GM18507 (cell line): ENCODE data around the gene TARBP1.

ENCODE experiments used
- DNase-seq: peaks from one replicate; pipeline ENCODE4 v3.0.0; 2011; ENCODE audit warnings: low read depth; ENCODE audit not compliant: insufficient read length; ENCODE audit errors: extremely low spot score
- FAIRE-seq: peaks from 2 replicates; lab custom pipeline; 2011; peaks lifted over from hg19 to GRCh38; lab: Jason Lieb, UNC

TARBP1 gene

DNA sequence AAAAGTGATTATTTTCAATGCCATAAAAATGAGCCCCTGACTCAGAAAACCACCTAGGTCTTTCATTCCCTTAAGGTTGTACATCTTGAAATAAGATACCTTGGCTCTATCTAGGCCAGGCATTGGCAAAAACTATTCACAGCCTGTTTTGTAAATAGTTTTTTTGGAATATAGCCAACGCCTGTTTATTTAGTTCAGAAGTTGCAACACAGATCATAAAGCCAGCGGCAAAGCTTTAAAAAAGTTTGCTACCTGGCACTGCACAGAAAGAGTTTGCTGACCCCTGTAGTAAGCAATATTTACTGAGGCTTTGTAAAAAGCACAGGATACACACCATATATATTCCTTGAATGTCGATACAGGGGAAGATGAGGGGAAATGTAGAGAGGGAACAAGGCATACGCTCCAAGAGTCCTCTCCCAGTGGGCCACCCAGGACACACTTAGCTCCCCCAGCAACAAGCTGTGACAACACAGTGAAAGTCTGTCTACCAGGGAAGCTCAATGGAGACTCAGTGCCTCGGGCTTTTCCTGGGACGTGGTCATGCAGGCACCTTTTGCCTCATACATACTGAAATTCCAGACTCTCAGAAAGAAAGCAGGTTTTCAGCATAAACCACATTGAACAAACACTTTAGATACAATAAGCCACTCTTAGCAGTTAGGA, 20.5 kb downstream of the TARBP1 start:
- DNase-seq (no peak), FAIRE-seq (no peak)

DNA sequence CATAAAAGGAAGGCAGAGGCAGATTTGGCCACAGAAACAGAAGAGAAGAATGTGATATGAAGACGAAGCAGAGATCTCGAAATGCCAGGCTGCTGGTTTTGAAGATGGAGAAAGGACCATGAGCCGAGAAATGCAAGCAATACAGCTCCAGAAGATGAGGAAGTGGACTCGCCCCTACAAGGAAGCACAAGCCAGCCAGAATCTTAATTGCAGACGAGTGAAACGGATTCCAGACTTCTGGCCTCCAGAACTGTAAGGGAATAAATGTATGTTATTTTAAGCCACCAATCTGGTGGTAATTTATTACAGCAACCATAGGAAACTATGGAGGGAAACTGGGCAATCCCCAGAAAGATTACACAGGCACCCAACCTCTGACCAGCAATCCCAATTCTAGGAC, 24.1 kb downstream of the TARBP1 start:
- FAIRE-seq (no peak), DNase-seq (no peak)

DNA sequence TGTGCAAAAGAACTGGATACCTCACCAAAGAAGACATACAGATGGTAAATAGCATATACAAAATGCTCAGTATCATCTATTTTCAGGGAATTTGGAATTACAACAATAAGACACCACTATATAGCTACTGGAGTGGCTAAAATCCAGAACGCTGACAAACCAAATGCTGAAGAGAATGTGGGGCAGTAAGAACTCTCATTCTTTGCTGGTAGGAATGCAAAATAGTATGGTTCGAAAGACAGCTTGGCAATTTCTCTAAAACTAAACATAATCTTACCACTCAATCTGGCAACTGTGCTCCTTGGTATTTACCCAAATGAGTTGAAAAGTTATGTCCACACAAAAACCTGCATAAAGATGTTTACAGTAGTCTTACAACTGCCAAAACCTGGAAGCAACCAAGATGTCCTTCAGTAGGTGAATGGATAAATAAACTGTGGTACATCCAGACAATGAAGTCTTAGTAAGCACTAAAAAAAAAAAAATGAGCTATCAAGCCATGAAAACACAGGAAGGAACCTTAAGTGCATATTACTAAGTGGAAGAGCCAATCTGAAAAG, 26.5 kb downstream of the TARBP1 start:
- DNase-seq (no peak), FAIRE-seq (no peak)

DNA sequence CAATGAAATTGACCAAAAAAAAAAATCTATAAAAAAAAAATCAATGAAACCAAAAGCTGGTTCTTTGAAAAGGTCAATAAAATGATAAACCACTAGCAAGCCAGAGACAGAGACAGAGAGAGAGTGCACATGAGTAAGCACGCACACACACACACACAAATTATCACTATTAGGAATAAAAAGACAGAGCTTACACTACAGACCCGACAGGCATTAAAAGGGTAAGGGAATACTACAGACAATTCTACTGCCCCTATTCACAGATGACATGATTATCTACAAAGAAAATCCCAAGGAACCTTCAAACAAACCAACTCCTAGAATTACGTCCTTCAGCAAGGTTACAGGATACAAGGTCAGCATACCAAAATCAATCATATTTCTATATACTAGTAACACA, 38.6 kb downstream of the TARBP1 start:
- DNase-seq, result no peak

DNA sequence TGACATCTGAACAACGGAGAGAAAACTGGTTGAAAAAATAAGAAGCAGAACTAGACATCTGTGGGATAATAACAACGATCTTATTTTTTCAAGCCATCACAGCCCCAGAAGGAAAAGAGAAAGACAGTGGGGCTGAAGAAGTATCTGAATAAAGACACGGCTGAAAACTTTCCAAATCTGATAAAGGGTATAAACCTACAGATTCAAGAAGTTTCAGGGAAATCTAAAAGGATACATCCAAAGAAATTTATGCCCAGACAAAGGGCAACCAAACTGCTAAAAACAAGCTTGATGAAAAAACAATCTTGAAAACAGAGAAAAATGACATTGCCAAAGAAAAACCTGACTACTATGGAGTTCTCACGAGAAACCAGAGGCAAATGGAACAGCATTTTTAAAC, 40.4 kb downstream of the TARBP1 start:
- FAIRE-seq (no peak), DNase-seq (no peak)

More for the DNA sequence above, 38.6 kb downstream of the TARBP1 start:
- no peak for FAIRE-seq

DNA sequence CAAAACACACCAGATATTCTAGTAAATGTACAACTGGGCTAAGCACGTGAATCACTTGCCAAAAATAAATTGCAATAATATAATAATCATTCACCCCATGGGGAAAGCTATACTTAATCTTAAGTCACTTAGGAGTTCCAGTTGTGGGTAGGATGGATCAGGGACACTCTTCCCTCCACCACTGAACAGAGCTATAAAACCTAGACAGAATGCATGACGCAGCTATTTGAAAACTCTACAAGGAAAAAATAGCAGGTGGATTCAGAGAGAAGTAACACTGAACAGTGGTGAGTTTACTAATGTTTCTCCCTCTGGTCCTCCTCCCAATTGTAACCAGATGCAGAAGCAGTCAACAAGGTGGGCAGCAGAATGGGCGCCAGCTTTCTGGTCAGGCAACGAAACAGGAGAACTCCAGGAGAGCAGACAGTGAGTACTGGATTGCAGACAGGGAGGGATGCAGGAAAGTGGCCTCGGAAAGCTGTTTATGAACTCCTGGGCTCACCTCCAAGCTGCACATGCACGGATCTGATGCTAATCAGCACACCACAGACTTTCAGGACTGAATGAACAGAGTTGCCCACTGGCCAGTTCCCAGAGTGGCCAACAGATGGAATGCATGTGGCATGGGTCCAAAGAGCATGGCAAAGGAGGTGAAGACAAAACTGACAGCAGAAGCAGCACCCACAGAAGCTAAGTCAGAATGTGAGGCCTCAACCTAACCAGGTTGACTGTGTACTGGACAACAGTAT, 41.4 kb downstream of the TARBP1 start:
- FAIRE-seq, result no peak
- DNase-seq, result no peak

DNA sequence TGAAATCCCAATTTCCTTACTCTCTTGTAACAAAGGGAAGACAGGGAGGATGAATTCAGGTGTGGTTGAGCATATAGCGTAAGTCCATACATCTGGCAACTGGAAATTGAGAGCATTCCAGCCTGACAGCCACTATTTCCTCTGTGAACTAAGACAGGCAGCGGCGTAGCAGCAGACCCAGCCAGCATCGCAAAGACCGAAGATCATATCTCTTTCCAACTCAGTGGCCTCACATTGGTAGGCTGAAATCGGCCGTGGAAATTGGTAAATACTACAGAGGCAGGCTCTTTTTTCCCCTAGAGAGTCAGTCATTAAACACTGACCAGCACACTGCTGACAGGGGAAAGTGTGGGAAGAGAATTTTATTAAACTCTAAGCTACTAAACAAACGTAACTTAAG, 43.4 kb downstream of the TARBP1 start:
- FAIRE-seq, result no peak
- no peak for DNase-seq

DNA sequence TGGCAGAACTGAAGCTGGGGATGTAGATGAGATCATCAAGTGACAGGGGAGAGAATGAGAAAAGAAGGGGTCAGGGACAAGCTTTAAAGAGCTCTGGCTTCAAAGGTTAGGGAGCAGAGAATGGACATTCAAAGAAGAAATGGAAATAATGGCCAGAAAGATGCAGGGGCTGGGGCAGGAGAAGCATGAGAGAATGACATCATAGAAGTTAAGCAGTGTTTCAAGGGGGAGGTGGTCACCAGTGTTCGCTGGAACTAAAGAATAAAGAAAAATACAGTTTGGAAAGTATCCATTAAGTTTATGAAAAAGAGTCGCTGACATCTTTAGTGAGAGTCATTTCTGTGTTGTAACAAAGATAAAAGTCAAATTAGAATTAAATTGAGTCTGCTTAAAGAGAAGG, 44.3 kb downstream of the TARBP1 start:
- FAIRE-seq (no peak), DNase-seq (no peak)

DNA sequence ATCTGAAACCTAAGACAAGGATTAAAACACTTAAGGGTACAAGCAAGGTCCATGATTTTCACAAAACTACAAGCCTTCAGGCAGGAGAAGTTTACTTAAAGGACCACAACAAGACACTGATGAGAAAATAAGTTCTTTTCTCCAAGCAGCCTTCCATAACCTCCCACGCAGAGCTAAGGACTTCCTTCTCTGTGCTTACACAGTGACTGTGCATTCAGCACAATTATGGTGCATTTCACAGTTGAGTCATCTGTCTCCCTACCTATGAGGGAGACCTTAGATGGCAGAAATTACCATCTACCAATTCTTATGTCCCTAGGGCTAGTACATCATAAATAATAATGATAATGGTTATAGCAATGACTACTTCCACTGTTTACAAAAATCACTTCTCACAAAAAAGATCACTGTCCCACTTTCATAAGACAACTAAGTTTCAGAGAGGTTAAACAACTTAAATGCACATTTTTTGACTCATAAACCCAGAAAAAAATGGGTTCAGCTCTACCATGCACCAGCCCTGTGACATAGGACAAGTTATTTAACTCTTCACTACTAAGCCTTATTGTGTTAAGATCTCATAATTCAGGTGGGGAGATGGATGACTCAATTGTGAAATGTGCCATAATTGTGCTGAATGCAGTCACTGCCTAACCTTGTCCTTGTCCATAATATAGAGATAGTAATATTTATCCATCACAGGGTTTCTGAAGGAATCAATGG, 45.3 kb downstream of the TARBP1 start:
- DNase-seq (peak; percentile 3), FAIRE-seq (peak; percentile 51)

DNA sequence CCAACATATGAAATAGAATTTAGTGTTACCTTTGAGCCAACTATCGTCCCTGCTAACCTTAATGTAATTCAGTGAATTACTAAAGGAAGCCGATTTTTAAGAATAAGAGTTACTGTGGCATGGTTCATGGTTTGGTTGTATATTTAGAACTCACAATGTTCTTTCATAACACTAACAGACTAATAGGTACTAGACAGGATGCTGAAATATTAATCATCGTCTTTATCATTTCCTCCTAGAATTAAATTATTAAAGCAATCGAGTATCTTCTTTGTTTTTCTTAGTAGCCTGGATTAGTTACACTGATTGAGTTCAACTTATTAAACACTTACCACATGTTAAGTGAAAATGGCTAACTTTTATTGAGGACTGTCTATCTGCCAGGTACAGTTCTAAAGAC, 47.7 kb downstream of the TARBP1 start:
- FAIRE-seq (no peak), DNase-seq (no peak)

DNA sequence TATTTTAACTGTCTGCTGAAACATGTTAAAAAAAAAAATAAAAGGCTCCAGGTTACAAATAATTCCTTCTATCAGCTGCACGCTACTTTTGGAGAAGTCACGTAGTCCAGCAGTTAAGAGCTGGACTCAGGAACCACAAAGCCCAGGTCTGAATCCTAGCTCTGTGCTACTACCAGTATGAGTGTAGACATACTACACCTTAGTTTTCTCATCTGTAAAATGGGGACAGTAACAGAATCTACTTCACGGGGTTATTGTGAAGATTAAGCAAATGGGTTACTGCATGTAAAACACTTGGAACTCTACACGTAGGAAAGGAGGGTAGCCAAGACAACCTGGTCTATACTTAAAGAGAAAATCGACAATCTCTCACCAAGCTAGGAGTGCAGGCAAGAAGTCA, 48.3 kb downstream of the TARBP1 start:
- FAIRE-seq (no peak), DNase-seq (no peak)

DNA sequence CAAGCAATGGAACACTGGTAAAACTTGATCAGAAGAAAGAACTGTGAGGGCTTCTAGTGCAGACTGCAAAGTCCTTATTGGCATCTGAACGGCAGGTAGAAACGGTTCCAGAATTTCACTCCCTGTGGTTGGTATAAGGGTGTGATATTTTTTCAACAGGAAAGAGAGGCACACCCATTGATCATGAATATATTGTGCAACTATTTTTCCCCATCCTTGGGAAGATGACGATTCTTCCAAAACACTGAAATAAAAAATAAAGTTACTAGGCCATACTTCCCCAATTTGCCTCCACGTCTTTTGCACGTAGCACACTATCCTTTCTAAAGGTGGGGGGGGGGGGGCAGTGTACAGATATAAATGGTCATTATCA, 49.6 kb downstream of the TARBP1 start:
- DNase-seq, result no peak
- no peak for FAIRE-seq

DNA sequence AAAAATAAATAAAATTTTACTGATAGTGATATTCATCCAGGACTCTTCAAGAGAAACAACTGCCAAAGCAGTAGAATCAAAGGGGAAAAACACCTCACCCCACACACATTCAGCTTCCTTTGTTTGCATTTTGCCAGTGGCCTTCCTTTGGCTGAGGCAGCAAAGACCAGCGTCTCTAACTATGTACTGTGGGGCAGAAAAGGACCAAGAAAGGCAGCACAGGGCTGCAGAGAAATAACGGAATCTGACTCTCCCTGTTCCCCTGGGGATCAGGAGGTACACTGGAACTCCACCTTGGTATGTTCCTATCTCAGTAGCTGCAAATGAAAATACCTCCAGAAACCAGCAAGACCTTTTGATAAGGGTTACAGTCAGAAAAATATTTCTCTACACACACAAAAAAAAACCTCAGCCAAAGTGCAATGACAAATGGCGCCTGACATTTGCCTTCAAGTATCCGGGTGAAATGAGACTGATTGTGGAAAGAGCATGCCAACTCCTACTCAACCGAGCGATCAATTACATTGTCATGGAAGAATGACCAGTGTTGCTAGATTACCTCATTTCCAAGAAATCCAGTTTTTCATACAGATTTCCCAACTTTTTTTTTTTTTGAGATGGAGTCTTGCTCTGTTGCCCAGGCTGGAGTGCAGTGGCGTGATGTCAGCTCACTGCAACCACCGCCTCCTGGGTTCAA, 50.9 kb downstream of the TARBP1 start:
- FAIRE-seq (no peak), DNase-seq (no peak)

DNA sequence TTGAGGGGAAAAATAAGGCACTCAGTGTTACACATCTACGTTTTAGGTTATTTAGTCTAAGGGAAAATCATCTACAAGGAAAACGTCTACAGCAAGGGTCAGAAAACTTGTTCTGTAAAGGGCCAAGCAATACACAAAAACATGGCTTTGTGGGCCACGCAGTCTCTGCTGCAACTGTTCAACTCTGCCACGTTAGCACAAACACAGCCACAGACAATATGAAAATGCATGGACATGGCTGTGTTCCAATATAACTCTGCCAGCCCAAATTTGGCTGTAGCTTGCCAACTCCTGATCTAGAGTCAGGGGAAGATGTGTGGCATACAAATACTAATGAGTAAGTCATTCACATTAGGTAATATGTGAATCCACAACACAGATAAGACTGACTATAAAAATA, 65.0 kb downstream of the TARBP1 start:
- DNase-seq (no peak), FAIRE-seq (no peak)

DNA sequence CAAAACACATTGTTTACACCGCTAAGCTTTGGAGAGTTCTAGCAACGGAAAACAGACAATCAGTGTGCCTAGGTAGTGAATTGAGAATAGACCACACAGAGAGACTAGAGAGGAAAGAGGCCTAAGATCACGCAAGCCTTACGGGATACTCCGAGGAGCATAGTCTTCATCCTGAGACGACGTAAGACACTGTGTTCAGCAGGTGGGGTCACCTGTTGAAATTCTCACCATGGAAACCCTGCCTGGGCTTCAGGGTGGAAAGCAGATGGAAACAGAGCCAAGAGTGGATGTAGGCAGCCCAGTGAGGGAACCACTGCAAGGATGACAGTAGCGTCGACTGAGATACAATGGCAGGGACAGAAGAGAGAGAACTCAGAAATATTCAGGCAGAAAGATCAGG, 65.5 kb downstream of the TARBP1 start:
- DNase-seq (no peak), FAIRE-seq (no peak)

DNA sequence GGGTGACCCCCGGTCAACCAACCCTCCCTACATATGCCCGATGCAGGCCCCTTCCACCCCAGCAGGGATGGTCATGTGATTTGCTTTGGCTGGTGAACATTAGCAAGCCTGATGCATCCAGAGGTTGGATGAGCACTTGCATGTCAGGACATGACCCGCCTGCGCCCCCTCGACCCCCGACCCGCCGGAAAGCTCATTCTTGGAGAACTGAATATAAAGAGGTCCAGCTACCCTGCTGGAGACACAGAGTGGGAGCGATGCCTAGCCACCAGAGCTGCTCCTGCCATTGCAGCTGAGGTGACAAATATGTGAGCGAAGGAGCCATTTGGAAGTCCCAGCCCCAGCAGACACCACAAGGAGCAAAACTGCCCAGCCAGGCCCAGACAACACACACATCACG, 66.1 kb downstream of the TARBP1 start:
- DNase-seq (no peak), FAIRE-seq (no peak)

DNA sequence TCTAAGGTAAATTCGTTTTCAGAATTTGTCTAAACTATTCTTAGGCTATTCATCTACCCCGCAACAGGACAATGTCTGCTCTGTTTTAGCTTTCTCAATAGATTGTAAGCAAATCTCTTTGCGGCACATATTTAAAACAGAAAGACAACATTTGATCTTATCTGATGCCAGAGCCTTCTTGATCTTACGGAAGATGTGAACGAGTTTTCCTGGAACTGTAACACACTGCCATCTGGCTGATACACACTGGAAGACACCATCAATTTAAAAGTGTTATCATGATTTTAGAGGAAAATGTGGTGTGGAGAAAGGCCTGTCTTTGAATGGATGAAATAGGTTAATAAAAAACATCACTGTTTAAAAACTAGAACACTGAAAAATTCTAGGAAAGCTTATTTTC, 69.7 kb downstream of the TARBP1 start:
- FAIRE-seq (no peak), DNase-seq (no peak)

DNA sequence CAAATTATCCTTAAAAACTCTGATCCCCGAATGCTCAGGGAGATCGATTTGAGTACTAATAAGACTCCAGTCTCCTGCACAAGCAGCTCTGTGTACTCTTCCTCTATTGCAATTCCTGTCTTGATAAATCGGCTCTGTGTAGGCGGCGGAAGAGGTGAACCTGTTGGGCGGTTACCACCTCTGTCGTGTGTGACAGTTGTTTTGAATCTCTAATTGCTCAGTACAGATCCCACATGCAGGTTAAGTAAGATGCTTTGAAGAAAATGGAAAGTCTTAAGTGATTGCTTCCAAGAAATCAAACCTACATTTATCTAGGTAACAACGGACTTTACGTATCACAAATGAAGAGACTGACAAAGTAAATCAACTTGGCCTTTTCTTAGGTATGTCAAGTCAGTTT, 70.2 kb downstream of the TARBP1 start:
- DNase-seq, result no peak
- no peak for FAIRE-seq

DNA sequence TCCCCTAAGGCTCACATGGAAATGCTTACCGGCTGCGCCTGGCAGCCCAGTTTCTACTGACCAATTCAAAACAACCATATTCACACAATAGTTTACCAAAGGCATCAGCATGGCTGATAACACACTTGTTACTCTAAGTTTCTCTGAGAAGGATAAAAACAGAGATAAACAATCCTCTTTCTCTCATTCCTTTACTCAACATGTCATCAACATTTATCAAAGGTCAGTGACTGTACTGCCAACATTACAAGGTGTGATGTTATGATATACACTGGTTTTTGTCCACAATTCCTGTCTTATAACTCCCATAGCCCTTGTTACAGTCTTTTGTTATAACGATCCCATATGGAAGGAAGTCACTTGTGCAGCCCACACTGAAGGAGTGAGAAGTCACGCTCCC, 72.1 kb downstream of the TARBP1 start:
- no peak for FAIRE-seq

DNA sequence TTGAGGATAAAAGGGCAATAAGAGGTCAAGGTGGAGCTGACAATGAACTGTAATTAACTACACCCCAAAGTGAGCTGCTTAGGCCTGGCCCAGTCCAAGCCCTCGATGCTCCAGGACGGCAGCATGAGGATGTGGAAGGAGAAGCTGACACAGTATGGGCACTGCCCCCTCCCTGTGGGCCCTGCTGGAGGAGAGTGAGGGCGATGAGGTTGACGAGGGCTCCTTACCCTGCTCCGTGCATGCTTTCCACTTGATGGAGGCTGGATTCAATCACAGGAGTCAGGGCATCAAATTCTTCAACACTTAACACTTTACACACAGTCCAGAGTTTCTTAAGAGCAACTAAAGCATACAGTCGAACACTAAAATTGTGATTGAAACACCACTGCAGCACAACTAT, 73.3 kb downstream of the TARBP1 start:
- no peak for DNase-seq
- FAIRE-seq, result no peak

More for the DNA sequence above, 72.1 kb downstream of the TARBP1 start:
- DNase-seq, result no peak
